Fibroblast of skin of left biceps (primary cell): ENCODE data around the gene BUB1.
"Not testable (repeated sequence)": the region's sequence is repeated elsewhere in the genome, so short reads cannot be mapped to it uniquely, and the experiment has no call there.

Experiments
- DNase-seq, 2 experiments: peaks; one replicate each; pipeline ENCODE4 v3.0.0-alpha.2; 2013; ENCODE audit warnings: low read depth in 2 of 2

Gene BUB1

GRCh38 chr2:110691612-110692258 lies 13.9 kb upstream of the BUB1 start:
- DNase-seq = no peak

GRCh38 chr2:110690083-110690965 lies 12.5 kb upstream of the BUB1 start:
- no peak for DNase-seq

GRCh38 chr2:110688594-110689091 lies 10.8 kb upstream of the BUB1 start:
- no peak for DNase-seq

GRCh38 chr2:110687775-110688484 lies 10.1 kb upstream of the BUB1 start:
- DNase-seq = not testable (repeated sequence)

GRCh38 chr2:110682872-110683271 lies 5.0 kb upstream of the BUB1 start:
- DNase-seq = no peak

GRCh38 chr2:110682267-110682666 lies 4.4 kb upstream of the BUB1 start:
- no peak for DNase-seq

- no peak for DNase-seq
Measured at GRCh38 chr2:110680709-110681108, 2.8 kb upstream of the BUB1 start.

- no peak for DNase-seq
Measured at GRCh38 chr2:110679865-110680264, 2.0 kb upstream of the BUB1 start.

- no peak for DNase-seq
Measured at GRCh38 chr2:110679337-110679707, 1.5 kb upstream of the BUB1 start.

- DNase-seq = no peak
Measured at GRCh38 chr2:110678457-110679336, 834 bp upstream of the BUB1 start.

GRCh38 chr2:110677080-110677479 lies 783 bp downstream of the BUB1 start:
- DNase-seq = no peak

- DNase-seq = no peak
Measured at GRCh38 chr2:110675679-110676078, 2.2 kb downstream of the BUB1 start.

- no peak for DNase-seq
Measured at GRCh38 chr2:110674620-110675555, 3.0 kb downstream of the BUB1 start.

GRCh38 chr2:110673201-110673600 lies 4.7 kb downstream of the BUB1 start:
- no peak for DNase-seq

GRCh38 chr2:110670826-110671225 lies 7.0 kb downstream of the BUB1 start:
- DNase-seq = no peak

GRCh38 chr2:110669079-110669478 lies 8.8 kb downstream of the BUB1 start:
- DNase-seq = no peak

- DNase-seq = no peak
Measured at GRCh38 chr2:110667071-110667470, 10.8 kb downstream of the BUB1 start.

GRCh38 chr2:110664135-110664534 lies 13.7 kb downstream of the BUB1 start:
- no peak for DNase-seq

- no peak for DNase-seq
Measured at GRCh38 chr2:110662560-110662959, 15.3 kb downstream of the BUB1 start.

- DNase-seq = no peak
Measured at GRCh38 chr2:110660558-110660957, 17.3 kb downstream of the BUB1 start.
